H1 (cell line): Measurements from ENCODE around the gene ST8SIA3. TPM values are rescaled to one million over a fixed set of nuclear protein-coding genes. Genes with fewer than 3 reads are reported as not detected.

Experiments used
- CTCF ChIA-PET: fragments of 300-600 bp; sonication (Branson Sonifier 250); formaldehyde crosslinking; loops from one replicate; lab custom pipeline; 2021; ENCODE audit not compliant: partially characterized antibody; lab: Charles Lee
- POLR2A ChIA-PET: fragments of 300-600 bp; sonication (Branson Sonifier 250); formaldehyde crosslinking; loops from one replicate; lab custom pipeline; 2021; ENCODE audit warnings: inconsistent platforms; ENCODE audit not compliant: partially characterized antibody; lab: Charles Lee
- DNase-seq, 2 experiments: peaks; one replicate each; pipeline versions ENCODE4 v3.0.0 to v3.0.0-alpha.2; 2010 to 2022; ENCODE audit warnings: low spot score in 2 of 2, low read depth in 1 of 2, mixed read lengths in 1 of 2
- FAIRE-seq: peaks from 2 replicates; lab custom pipeline; 2011; peaks lifted over from hg19 to GRCh38; lab: Jason Lieb, UNC
- H2AFZ ChIP-seq: 2 replicates; pipeline ENCODE4 v1.8.1; 2012; ENCODE audit warnings: low read length, inconsistent platforms
- H2AK5ac ChIP-seq: 2 replicates; pipeline ENCODE4 v1.6.1; 2013; ENCODE audit warnings: low read depth, low read length
- H2BK120ac ChIP-seq: replicated peaks from 2 replicates; pipeline ENCODE3; 2013; ENCODE audit warnings: low read depth, low read length, inconsistent platforms
- H2BK12ac ChIP-seq: 2 replicates; pipeline ENCODE4 v1.6.1; 2013; ENCODE audit warnings: low read depth, low read length
- H2BK15ac ChIP-seq: 2 replicates; pipeline ENCODE4 v1.6.1; 2013; ENCODE audit warnings: low read length
- H2BK20ac ChIP-seq: 2 replicates; pipeline ENCODE4 v1.6.1; 2013; ENCODE audit warnings: low read length
- H2BK5ac ChIP-seq: 2 replicates; pipeline ENCODE4 v1.6.1; 2013; ENCODE audit warnings: low read depth, low read length
- H3K14ac ChIP-seq: 2 replicates; pipeline ENCODE4 v1.6.1; 2013; ENCODE audit warnings: inconsistent platforms; ENCODE audit not compliant: insufficient read length
- H3K18ac ChIP-seq: 2 replicates; pipeline ENCODE4 v1.6.1; 2013; ENCODE audit warnings: low read length; ENCODE audit errors: extremely low read depth
- H3K23ac ChIP-seq: 2 replicates; pipeline ENCODE4 v1.6.1; 2013; ENCODE audit warnings: inconsistent platforms; ENCODE audit not compliant: insufficient read length
- H3K23me2 ChIP-seq: 2 replicates; pipeline ENCODE4 v1.6.1; 2013; ENCODE audit warnings: low read depth, low read length
- H3K27ac ChIP-seq: 2 replicates; pipeline ENCODE4 v1.6.1; 2011; ENCODE audit warnings: low read depth, low read length, inconsistent platforms
- H3K27me3 ChIP-seq, 4 experiments: replicated peaks in 1 of 4; 1 replicate in 1 of 4; 2 replicates in 3 of 4; pipeline versions ENCODE4 v1.6.1 to v1.8.1; 2011 to 2013; ENCODE audit warnings: low read length in 3 of 4, mild to moderate bottlenecking in 3 of 4, inconsistent platforms in 2 of 4, mixed read lengths in 2 of 4, moderate library complexity in 1 of 4; ENCODE audit not compliant: control insufficient read depth in 3 of 4, insufficient read depth in 3 of 4; ENCODE audit errors: extremely low read depth in 1 of 4
- H3K36me3 ChIP-seq, 4 experiments: 2 replicates each; pipeline versions ENCODE4 v1.6.1 to v1.8.1; 2011 to 2013; ENCODE audit warnings: mild to moderate bottlenecking in 4 of 4, low read length in 3 of 4, moderate library complexity in 2 of 4, control low read depth in 1 of 4, inconsistent platforms in 1 of 4; ENCODE audit not compliant: insufficient read depth in 4 of 4, control insufficient read depth in 2 of 4
- H3K4ac ChIP-seq: replicated peaks from 2 replicates; pipeline ENCODE3; 2013; ENCODE audit warnings: low read length, low read depth, mixed read lengths, inconsistent platforms; ENCODE audit not compliant: insufficient read length
- H3K4me1 ChIP-seq, 4 experiments: replicated peaks in 1 of 4; 1 replicate in 1 of 4; 2 replicates in 3 of 4; pipeline versions ENCODE4 v1.6.1 to v1.8.1; 2011 to 2013; ENCODE audit warnings: low read length in 3 of 4, inconsistent platforms in 2 of 4, mixed read lengths in 1 of 4; ENCODE audit not compliant: insufficient read depth in 4 of 4, control insufficient read depth in 3 of 4
- H3K4me2 ChIP-seq, 2 experiments: 2 replicates each; pipeline versions ENCODE4 v1.6.1 to v1.8.1; 2011 to 2013; ENCODE audit warnings: low read depth in 2 of 2, low read length in 2 of 2, control low read depth in 1 of 2, inconsistent platforms in 1 of 2, mild to moderate bottlenecking in 1 of 2; ENCODE audit not compliant: insufficient read depth in 1 of 2
- H3K4me3 ChIP-seq, 4 experiments: fragments of 200-600, 300-600 bp in 1 of 4; sonication (generic), shearing (Covaris generic), sonication (Bioruptor Twin) in 1 of 4; 2 replicates each; pipeline versions ENCODE4 v1.5.1 to v1.8.1; 2011 to 2016; ENCODE audit warnings: low read length in 4 of 4, low read depth in 3 of 4, control low read depth in 2 of 4, inconsistent platforms in 2 of 4, mild to moderate bottlenecking in 2 of 4, mixed read lengths in 1 of 4, moderate library complexity in 1 of 4; ENCODE audit not compliant: insufficient read depth in 2 of 4; ENCODE audit errors: extremely low read depth in 1 of 4
- H3K56ac ChIP-seq: replicated peaks from 2 replicates; pipeline ENCODE3; 2013; ENCODE audit warnings: low read depth, mild to moderate bottlenecking, mixed read lengths, low read length, inconsistent platforms; ENCODE audit not compliant: insufficient read length
- H3K79me1 ChIP-seq: 2 replicates; pipeline ENCODE4 v1.6.1; 2013; ENCODE audit warnings: low read depth, low read length, control low read depth
- H3K79me2 ChIP-seq, 2 experiments: 2 replicates each; pipeline versions ENCODE4 v1.6.1 to v1.8.1; 2012 to 2013; ENCODE audit warnings: low read length in 2 of 2, mild to moderate bottlenecking in 2 of 2, inconsistent platforms in 1 of 2; ENCODE audit not compliant: insufficient read depth in 2 of 2, control insufficient read depth in 1 of 2
- H3K9ac ChIP-seq, 4 experiments: replicated peaks in 1 of 4; 1 replicate in 1 of 4; 2 replicates in 3 of 4; pipeline versions ENCODE4 v1.6.1 to v1.8.1; 2011 to 2013; ENCODE audit warnings: low read depth in 3 of 4, low read length in 3 of 4, control low read depth in 2 of 4, mild to moderate bottlenecking in 2 of 4, moderate library complexity in 2 of 4, inconsistent platforms in 1 of 4; ENCODE audit errors: extremely low read depth in 1 of 4
- H3K9me3 ChIP-seq, 2 experiments: 2 replicates each; pipeline versions ENCODE4 v1.6.1 to v1.8.1; 2012 to 2013; ENCODE audit warnings: mild to moderate bottlenecking in 2 of 2, moderate library complexity in 2 of 2, control low read depth in 1 of 2, inconsistent platforms in 1 of 2, low read depth in 1 of 2, low read length in 1 of 2, mixed read lengths in 1 of 2; ENCODE audit not compliant: insufficient read depth in 2 of 2
- H4K20me1 ChIP-seq, 2 experiments: replicated peaks in 1 of 2; 2 replicates each; pipeline versions ENCODE3 to v1.8.1; 2011 to 2013; ENCODE audit warnings: inconsistent platforms in 2 of 2, low read length in 2 of 2, mild to moderate bottlenecking in 1 of 2; ENCODE audit not compliant: insufficient read depth in 2 of 2, control insufficient read depth in 1 of 2
- H4K5ac ChIP-seq: 2 replicates; pipeline ENCODE4 v1.6.1; 2013; ENCODE audit warnings: low read length, low read depth, mixed read lengths, inconsistent platforms; ENCODE audit not compliant: insufficient read length
- H4K8ac ChIP-seq: 2 replicates; pipeline ENCODE4 v1.8.0; 2013; ENCODE audit warnings: mild to moderate bottlenecking, moderate library complexity, low read length, inconsistent platforms; ENCODE audit not compliant: insufficient read depth; ENCODE audit errors: extremely low read depth
- H4K91ac ChIP-seq: replicated peaks from 2 replicates; pipeline ENCODE3; 2013; ENCODE audit warnings: low read length, mixed read lengths, inconsistent platforms; ENCODE audit not compliant: insufficient read length
- CREB1 ChIP-seq: IDR thresholded peaks from 2 replicates; pipeline ENCODE4 v1.6.1; 2012; ENCODE audit warnings: inconsistent platforms
- POLR2AphosphoS5 ChIP-seq: IDR thresholded peaks from 2 replicates; pipeline ENCODE4 v1.6.1; 2011; ENCODE audit warnings: low read depth, low read length
- ZNF274 ChIP-seq: IDR thresholded peaks from 2 replicates; pipeline ENCODE4 v1.7.0; 2012; ENCODE audit warnings: low read length, borderline replicate concordance; ENCODE audit errors: extremely low read depth
- polyA plus RNA-seq, 7 experiments: library from polyadenylated mRNA; depleted of rRNA in 3 of 7; stranded (reverse) in 5 of 7; unstranded in 2 of 7; fragments of >200 nt in 5 of 7; fragments of 200-250 nt in 2 of 7; gene quantifications; 1 replicate in 5 of 7; 2 replicates in 1 of 7; 4 replicates in 1 of 7; pipeline versions ENCODE4 v1.2.1 to v1.2.3, GENCODE V29; 2011 to 2013; ENCODE audit warnings: missing spikeins in 2 of 7, mixed read lengths in 2 of 7
- total RNA-seq: library from RNA; stranded (reverse); fragmentation: NEBNext Ultra II Directional; extraction: Animal tissue kit (Norgen Biotek cat#: 25700); gene quantifications from 2 replicates; pipeline ENCODE4 v1.2.1, GENCODE V29; 2021
- TF ChIP-seq, protein P1 (sequence below): IDR thresholded peaks from 2 replicates; pipeline ENCODE4 v1.6.1; 2012; ENCODE audit warnings: low read length, inconsistent platforms

Gene ST8SIA3
- total and polyA plus RNA-seq, 2 of the 8 experiments (the other 6 are each of a cell fraction or from before 2014, with no cell fraction given), result 1.2 to 3.7 TPM

DNA sequence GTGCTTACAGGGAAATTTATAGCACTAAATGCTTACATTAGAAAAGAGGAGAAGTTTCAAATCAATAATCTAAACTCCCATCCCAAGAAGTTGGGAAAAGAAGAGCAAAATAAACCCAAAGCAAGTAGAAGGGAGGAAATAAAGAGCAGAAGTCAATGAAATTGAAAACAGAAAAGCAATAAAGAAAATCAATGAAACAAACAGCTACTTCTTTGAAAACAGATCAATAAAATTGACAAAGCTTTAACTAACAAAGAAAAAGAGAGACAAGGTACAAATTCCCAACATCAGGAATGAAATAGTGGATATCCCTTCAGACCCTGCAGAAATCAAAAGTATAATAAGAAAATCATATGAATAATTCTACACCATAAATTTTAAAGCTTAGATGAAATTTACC is 57.3 kb downstream of the ST8SIA3 start:
- Histone ChIP-seq H2BK15ac (no peak overlapping the region), H3K23me2 (no peaks in the 10 kb centered on the region), H3K4ac (no peak overlapping the region), H3K27me3 (no peaks in the 10 kb centered on the region), H3K14ac (no peak overlapping the region), H2BK12ac (no peak overlapping the region), H4K5ac (no peak overlapping the region), H3K18ac (no peak overlapping the region), H3K4me2 (no peak overlapping the region), H3K27ac (no peak overlapping the region), H3K4me1 (no peaks in the 10 kb centered on the region), H2AK5ac (no peak overlapping the region), H3K9ac (no peak overlapping the region), H3K79me2 (no peaks in the 10 kb centered on the region), H3K36me3 (no peaks in the 10 kb centered on the region), H3K9me3 (no peaks in the 10 kb centered on the region), H3K4me3 (no peak overlapping the region), H4K8ac (no peak overlapping the region), H2BK20ac (no peak overlapping the region), H4K91ac (no peak overlapping the region), H2BK5ac (no peak overlapping the region), H3K79me1 (no peaks in the 10 kb centered on the region), H3K56ac (no peak overlapping the region), H4K20me1 (no peaks in the 10 kb centered on the region), H3K23ac (no peak overlapping the region), H2AFZ (no peak overlapping the region), H2BK120ac (no peak overlapping the region)
- POLR2A ChIA-PET, result no interaction called here
- FAIRE-seq, result no peak
- TF ChIP-seq POLR2AphosphoS5 (no peak), ZNF274 (no peak), CREB1 (no peak)
- TF ChIP-seq, protein P1, sequence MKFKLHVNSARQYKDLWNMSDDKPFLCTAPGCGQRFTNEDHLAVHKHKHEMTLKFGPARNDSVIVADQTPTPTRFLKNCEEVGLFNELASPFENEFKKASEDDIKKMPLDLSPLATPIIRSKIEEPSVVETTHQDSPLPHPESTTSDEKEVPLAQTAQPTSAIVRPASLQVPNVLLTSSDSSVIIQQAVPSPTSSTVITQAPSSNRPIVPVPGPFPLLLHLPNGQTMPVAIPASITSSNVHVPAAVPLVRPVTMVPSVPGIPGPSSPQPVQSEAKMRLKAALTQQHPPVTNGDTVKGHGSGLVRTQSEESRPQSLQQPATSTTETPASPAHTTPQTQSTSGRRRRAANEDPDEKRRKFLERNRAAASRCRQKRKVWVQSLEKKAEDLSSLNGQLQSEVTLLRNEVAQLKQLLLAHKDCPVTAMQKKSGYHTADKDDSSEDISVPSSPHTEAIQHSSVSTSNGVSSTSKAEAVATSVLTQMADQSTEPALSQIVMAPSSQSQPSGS, result no peak
- CTCF ChIA-PET, result no interaction called here
- no peak for DNase-seq
